AML-193 (cell line): Measurements from ENCODE around the gene PDE4D.

ENCODE experiments used
- DNase-seq, 2 experiments: peaks; one replicate each; lab custom pipeline; 2025; lab: John Stamatoyannopoulos, UW

The PDE4D gene

DNA sequence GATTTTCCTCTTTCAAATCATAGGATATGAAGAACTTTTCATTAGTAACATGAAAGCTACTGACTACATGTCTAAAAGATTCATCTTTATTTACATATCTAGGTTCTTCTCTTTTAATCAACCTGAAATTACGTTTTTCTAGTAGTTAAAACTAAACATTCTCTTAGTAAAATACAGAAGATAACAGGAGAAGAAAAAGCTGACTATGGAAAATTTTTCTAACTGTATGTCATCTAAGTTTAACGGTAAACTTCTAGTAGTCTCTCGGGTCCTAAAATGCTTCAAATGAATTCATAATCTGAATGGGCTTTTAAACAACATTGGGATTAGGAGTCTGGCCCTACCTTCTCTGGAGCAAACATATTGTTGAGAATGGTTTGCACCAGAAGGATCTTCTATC, 151.9 kb downstream of the PDE4D start:
- DNase-seq: no peak

DNA sequence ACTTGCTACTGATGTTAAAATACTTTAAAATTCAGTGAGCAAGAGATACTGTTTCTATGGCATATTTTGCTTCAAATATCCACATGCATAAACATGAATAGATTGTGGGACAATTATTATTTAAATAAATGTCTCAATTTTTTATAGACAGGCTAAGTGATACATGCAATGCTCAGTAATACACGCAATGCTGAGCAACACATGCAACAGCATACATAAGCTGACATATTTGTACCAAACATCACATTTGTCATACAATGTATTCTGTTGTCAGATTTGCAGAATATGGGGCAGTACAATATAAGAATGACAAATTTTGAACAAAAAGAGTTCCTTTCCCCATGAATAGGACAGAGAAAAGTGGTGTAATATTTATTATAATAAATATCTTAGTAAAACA, 155.5 kb downstream of the PDE4D start:
- no peak for DNase-seq

GRCh38 chr5:59732806-59733205, 160.7 kb downstream of the PDE4D start:
- no peak for DNase-seq

DNA sequence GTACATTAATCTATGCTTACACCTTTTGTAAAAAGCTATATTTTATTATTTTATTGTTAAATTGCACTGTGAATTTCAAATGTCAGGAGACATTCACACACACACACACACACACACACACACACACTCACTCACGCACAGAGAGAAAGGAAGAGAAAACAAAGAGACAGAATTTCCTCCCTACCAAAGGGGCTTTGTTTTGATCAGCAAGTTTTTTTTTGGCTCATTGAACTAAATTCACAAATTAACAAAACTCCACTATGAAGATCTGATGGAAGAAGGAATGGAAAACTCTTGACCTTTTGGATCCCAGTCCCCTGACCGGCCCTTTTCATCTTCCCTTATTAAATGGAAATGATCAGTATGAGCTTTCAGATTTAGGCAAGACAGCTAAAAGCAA, 161.2 kb downstream of the PDE4D start:
- no peak for DNase-seq

- no peak for DNase-seq
Observed at GRCh38 chr5:59731809-59732208, 161.7 kb downstream of the PDE4D start.

- no peak for DNase-seq
Observed at GRCh38 chr5:59729820-59730219, 163.7 kb downstream of the PDE4D start.

GRCh38 chr5:59729357-59729756, 164.2 kb downstream of the PDE4D start:
- no peak for DNase-seq

DNA sequence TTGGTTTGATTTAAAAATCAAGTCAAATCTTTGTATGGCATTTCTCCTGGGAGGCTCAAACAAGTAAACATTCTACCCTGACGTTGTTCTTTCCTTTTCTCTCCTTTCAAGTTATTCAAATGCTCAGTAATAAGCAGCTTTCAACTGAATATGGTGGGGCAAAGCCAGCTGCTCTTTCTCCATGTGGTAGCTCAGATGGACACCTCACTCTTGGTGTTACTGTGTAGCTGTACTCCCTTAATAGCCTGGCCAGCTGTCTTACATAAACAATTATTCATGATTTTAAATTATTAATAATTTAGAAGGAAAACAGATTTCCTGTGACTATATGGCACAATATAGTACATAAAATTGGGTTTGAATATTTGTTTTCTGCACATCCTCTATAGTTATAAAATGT, 165.2 kb downstream of the PDE4D start:
- DNase-seq: no peak

GRCh38 chr5:59727186-59727585, 166.3 kb downstream of the PDE4D start:
- no peak for DNase-seq

- DNase-seq: no peak
Observed at GRCh38 chr5:59725392-59725767, 168.1 kb downstream of the PDE4D start.

DNA sequence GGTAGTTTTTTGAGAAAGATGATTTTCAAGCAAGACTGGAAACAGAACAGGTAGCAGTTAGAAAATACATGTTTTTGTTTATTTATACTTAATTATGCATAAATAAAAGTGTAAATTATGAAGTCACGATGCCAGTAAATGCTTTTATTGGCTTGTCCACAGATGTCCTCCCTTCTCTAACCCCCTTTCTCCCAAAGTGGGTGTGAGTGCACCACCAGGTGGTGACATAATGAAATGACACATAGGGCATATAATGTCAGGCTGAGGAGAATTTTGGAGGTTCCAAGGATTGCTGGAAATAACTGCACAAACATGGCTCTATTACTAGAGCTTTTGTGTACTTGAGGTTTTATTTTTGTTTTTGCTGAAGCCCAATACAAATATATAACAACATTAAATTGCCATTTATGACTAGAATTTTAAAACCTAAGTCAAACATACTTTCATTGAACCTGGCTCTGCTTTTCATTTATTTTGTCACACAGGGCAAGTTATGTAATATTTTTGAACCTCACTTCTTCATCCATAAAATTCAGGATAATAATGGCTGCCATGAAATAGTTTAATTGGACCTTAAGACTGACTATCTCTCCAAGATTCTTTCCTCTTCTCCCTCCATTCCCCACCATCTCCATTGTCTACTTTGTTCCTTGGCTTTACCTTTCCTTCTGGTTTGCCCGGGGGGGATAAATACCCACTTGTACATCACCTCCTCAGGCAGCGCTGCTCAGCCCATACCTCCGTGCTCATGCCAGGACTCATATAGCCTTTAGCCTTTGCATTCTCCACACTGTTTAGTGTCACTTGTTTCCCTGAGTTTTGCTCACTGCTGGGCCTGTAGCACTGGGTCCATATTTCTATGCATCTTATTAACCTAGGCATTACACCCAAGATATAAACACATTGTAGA, 168.8 kb downstream of the PDE4D start:
- DNase-seq: peak; percentile 31 to 44

GRCh38 chr5:59722874-59723273, 170.7 kb downstream of the PDE4D start:
- DNase-seq: no peak

DNA sequence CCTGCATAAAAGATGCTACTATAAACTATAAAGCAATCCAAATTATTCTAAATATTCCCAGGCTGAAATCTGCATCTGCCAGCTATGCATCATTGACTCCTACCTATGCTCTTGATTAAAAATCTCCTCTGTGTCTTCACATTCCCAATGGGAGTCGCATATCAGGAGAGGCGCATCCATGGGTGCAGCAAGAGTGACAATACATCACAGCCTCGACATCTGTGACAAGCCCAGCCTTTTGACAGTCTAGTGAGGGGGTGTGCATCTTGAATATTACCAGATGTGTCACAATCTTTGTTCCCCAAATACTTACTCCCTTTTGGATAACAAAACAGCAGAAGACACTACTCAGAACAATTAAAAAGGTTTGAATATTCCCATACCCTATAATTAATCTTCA, 171.8 kb downstream of the PDE4D start:
- DNase-seq: no peak

GRCh38 chr5:59720063-59720462, 173.5 kb downstream of the PDE4D start:
- DNase-seq: no peak

DNA sequence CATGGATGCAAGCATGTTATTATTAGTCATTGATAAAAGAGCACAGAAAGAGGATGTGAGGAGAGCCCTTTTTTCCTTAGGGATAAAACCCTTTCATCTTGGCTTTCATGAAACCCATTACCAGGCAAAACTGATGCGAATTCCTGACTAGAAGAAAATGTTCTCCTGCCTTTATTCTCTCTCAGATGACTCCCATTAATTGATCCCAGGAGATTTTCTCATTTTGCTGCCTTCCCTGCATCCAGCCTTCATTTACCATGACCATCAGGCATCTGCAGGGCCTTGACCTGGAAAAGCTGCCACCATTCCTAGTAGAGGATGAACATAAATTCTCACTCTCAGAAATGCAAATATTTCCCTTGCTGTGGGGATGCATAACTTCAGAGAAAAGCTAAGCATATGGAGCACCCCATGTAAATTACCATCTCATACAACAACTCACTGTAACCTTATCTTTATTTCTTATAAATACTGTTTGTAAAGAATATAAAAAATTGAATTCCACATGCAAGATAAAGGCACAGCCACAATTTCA, 176.5 kb downstream of the PDE4D start:
- no peak for DNase-seq

DNA sequence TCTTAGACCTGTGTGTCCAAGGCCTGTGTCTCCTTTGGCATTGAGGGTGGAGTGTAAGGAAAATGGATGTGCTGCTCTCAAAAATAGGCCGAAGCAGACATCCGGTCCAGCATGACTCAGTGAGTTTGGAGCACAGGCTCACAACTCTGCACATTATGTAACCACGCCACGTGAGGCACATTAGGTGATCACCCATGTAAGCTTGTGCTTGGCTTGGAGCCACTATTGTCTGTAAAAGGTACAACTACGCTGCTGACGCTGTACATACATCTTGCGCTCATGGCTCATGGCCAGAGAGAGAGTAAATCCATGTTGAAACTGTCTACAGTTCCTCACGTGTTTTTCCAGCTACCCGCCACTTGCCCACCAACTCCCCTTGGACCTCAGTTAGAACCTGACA, 177.5 kb downstream of the PDE4D start:
- DNase-seq: no peak

DNA sequence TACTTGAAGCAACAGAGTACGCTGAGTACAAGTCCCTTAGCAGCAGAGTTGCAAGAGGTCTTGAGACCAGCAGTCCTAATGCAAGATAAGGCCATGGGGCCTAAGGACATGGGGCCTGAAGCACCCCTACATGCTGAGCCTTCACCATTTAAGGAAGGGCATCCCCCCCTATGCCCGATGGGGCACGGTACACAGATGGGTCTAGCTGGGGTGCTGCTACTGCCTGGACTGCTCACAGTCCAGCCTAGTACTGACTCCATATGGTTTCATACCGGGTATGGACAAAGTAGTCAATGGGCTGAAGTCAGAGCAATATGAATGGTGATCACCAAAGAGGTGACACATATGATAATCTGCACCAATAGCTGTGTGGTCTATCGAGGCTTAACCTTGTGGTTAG, 178.3 kb downstream of the PDE4D start:
- no peak for DNase-seq

GRCh38 chr5:59713498-59713844, 180.1 kb downstream of the PDE4D start:
- no peak for DNase-seq

DNA sequence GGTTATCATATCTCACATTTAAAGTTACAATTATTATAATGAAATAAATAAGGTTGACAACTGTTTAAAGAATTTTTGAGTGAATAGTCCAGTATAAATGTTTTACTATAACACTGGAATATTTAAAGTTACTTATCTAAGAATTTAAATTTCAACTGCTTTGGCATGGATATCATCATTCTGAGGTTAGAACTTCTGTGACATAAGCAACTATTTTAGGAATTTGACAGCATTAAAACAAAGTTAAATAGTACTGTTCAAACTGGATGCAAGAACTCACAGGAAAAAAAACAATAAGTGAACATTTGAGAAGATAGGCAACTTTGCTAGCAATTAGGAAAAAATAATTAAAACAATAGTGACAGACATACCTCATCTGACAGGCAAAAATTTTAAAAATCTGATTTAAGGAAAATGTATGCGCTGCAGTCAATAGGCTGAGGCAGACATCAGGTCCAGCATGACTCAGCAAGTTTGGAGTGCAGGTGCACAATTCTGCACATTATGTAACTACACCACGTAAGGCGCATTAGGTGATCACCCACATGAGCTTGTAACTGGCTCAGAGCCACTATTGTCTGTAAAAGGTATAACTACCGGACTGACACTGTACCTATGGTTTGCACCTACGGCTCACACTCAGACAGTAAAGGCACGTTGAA, 180.6 kb downstream of the PDE4D start:
- no peak for DNase-seq

- DNase-seq: no peak
Observed at GRCh38 chr5:59711310-59711709, 182.2 kb downstream of the PDE4D start.

DNA sequence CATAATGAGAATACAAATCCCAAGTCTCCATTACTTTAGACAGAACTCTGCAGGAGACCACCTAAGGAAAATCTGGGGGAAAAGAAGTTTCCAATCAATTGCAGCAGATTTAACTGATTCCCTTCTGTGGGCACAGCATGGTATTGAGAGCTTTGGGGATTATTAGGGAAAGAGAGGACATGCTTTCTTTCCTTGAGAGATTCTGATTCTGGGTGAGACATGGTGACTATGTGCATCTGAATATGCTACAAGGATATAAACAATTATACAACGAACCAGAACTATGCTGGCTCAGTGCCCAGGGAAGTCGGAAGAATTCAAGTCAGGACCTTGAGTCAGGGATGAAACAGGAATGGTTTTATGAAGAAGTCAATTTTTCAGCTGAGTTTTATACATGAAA, 183.7 kb downstream of the PDE4D start:
- no peak for DNase-seq

DNA sequence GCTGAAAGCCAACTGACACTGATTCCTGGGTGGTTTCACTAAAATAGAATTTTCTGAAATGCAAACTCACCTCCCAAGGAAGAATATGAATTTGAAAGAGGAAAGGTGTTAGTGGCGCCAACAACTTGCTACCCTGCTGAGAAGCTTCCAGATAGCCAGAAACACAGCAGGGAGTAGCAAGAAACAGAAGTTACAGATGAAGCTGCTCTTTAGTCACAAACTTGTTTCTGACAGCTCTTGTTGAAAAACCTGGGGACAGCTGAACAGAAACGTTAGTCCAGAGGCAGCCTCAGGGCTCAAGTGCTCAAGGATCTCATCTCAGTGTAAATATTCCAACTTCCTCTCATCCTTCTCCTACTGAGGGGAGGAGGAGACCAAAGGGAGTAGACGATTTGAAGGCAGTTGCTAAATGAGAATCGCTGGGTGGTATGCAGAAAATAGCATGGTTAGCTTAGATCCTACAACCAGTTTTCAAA, 184.1 kb downstream of the PDE4D start:
- no peak for DNase-seq

GRCh38 chr5:59704936-59705335, 188.6 kb downstream of the PDE4D start:
- DNase-seq: no peak
